Dendritic cell treated with granulocyte-macrophage colony-stimulating factor and Interleukin-4, amounts not matched to agents 40 ng/mL and 50 ng/mL, for 4 days (primary cell): ENCODE data around the gene COL5A1.
"Not testable (repeated sequence)": the region's sequence is repeated elsewhere in the genome, so short reads cannot be mapped to it uniquely, and the experiment has no call there.

Experiments
- H3K27ac Mint-ChIP-seq: one replicate; pipeline ENCODE4 v1.8.0; 2022; ENCODE audit warnings: mild to moderate bottlenecking, mixed read lengths
- H3K27me3 Mint-ChIP-seq: one replicate; pipeline ENCODE4 v1.8.0; 2022; ENCODE audit warnings: mild to moderate bottlenecking, mixed read lengths
- H3K36me3 Mint-ChIP-seq: one replicate; pipeline ENCODE4 v1.8.0; 2022; ENCODE audit warnings: low read depth, mixed read lengths
- H3K4me1 Mint-ChIP-seq: one replicate; pipeline ENCODE4 v1.8.0; 2022; ENCODE audit warnings: low read depth, mixed read lengths
- H3K4me3 Mint-ChIP-seq: one replicate; pipeline ENCODE4 v1.8.0; 2022; ENCODE audit warnings: mild to moderate bottlenecking, moderate library complexity, mixed read lengths
- H3K9me3 Mint-ChIP-seq: one replicate; pipeline ENCODE4 v1.8.0; 2022; ENCODE audit warnings: mixed read lengths
- intact Hi-C: fragments of 100-400 bp; cut with micrococcal nuclease; formaldehyde crosslinking; loops from one replicate; pipeline ENCODE4 v1.15.0; 2022

The COL5A1 gene

DNA sequence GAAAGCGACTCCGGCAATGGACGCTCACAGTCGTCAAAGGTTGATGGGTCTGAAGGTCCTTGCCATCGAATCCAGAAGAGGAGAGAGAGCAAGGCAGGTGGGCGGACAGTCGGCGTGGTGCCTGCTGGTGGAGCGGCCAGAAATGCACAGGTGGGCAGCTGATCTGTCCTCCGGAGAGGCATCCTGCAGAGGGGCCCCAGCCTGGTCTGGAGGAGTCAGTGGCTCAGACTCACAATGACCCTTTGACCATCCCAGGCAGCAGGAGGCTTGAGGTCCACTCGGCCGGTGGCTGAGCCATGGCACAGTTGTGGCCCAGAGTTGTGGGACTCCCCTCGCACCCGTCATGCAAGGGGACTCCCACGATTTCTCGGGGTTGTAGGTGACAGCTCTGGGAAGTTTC lies 204.6 kb downstream of the COL5A1 start:
- Mint-ChIP-seq H3K4me1 (no peaks in the 10 kb centered on the region), H3K4me3 (no peak overlapping the region), H3K27ac (no peak overlapping the region), H3K36me3 (no peaks in the 10 kb centered on the region), H3K27me3 (peaks cover 17% of the 10 kb centered on the region), H3K9me3 (no peaks in the 10 kb centered on the region)
- intact Hi-C loops, result no loop called here

DNA sequence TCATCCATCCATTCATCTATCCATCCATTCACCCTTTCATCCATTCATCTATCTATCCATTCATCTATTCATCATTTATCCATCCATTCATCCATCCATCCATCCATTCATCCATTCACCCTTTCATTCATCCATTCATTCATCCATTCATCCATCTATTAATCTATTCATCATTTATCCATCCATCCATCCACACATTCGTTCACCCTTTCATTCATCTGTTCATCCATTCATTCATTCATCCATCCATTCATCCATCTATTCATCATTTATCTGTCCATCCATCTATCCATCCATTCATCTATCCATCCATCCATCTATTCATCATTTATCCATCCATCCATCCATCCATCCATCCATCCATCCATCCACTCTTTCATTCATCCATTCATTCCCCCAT lies 205.1 kb downstream of the COL5A1 start:
- intact Hi-C loops, result no loop called here
- Mint-ChIP-seq H3K4me1 (no peaks in the 10 kb centered on the region), H3K4me3 (no peak overlapping the region), H3K27me3 (peaks cover 17% of the 10 kb centered on the region), H3K27ac (no peak overlapping the region), H3K9me3 (no peaks in the 10 kb centered on the region), H3K36me3 (no peaks in the 10 kb centered on the region)

GRCh38 chr9:134847138-134847537 lies 205.5 kb downstream of the COL5A1 start:
- intact Hi-C loops, result no loop called here
- Mint-ChIP-seq H3K4me3 (no peak overlapping the region), H3K9me3 (no peaks in the 10 kb centered on the region), H3K4me1 (no peaks in the 10 kb centered on the region), H3K27me3 (peaks cover 14% of the 10 kb centered on the region), H3K27ac (no peak overlapping the region), H3K36me3 (no peaks in the 10 kb centered on the region)

DNA sequence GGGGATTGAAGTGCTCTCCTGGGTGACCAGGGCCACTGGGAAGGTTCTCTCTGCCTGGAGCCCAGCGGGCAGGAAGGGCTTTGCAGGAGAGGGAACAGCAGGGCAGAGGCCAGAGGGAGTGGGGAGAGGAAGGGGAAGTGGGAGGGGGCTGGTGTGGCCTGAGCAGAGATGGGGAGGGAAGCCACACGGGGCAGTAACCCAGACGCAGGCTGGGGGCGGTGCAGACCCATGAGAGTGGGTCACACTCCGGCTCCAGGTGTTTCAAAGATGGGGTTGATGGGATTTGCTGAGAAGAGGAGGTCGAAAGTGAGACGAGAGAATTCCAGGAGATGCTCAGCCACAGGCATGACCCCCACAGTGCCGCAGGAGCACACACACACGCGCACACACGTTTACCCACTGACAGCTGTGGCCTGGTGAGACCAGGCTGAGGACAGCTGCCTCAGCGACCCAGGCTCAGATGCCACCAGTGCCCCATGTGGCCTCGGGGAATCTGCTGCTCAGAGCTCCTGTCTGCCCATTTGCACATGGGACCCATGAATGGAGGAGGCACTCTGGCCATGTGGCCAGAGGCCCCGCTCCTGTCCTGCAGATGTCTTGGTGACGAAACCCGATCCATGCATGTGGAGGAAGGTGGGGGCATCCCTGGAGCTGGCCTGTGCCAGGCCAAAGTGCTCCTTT lies 206.3 kb downstream of the COL5A1 start:
- no peak overlapping the region for H3K4me3 Mint-ChIP-seq
- no peak overlapping the region for H3K27ac Mint-ChIP-seq
- H3K4me1 Mint-ChIP-seq, result no peaks in the 10 kb centered on the region
- no peaks in the 10 kb centered on the region for H3K9me3 Mint-ChIP-seq
- intact Hi-C loops, result no loop called here
- H3K36me3 Mint-ChIP-seq, result no peaks in the 10 kb centered on the region
- peaks cover 14% of the 10 kb centered on the region for H3K27me3 Mint-ChIP-seq

DNA sequence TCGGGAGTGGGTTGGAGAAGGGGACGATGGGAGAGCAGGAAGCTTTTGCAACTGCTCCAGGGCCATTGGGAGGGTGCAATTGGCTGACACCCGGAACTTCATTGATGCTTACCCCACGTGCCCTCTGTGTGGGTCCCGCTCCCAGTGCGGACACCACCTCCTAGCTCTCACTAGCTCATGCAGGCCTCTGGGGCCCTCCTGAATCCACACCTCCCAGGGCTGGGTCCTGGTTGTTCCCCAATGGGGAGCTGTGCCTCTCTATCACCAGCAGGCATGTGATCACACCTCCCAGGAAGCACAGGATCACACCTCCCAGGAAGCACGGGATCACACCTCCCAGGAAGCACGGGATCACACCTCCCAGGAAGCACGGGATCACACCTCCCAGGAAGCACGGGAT lies 206.9 kb downstream of the COL5A1 start:
- no peaks in the 10 kb centered on the region for H3K9me3 Mint-ChIP-seq

GRCh38 chr9:134850611-134851010 lies 209.0 kb downstream of the COL5A1 start:
- H3K9me3 Mint-ChIP-seq, result no peaks in the 10 kb centered on the region

More for the DNA sequence above, 206.9 kb downstream of the COL5A1 start:
- Mint-ChIP-seq H3K36me3 (no peaks in the 10 kb centered on the region), H3K27me3 (peaks cover 11% of the 10 kb centered on the region), H3K4me1 (no peaks in the 10 kb centered on the region), H3K27ac (no peak overlapping the region), H3K4me3 (no peak overlapping the region)
- intact Hi-C loops, result no loop called here

GRCh38 chr9:134851020-134851419 lies 209.4 kb downstream of the COL5A1 start:
- H3K27me3 Mint-ChIP-seq, result peaks cover 25% of the 10 kb centered on the region
- H3K4me3 Mint-ChIP-seq, result no peak overlapping the region
- no peaks in the 10 kb centered on the region for H3K36me3 Mint-ChIP-seq
- no peaks in the 10 kb centered on the region for H3K4me1 Mint-ChIP-seq
- no peaks in the 10 kb centered on the region for H3K9me3 Mint-ChIP-seq
- no peak overlapping the region for H3K27ac Mint-ChIP-seq
- intact Hi-C loops, result no loop called here

More at GRCh38 chr9:134850611-134851010, 209.0 kb downstream of the COL5A1 start:
- Mint-ChIP-seq H3K4me3 (no peak overlapping the region), H3K4me1 (no peaks in the 10 kb centered on the region), H3K27ac (no peak overlapping the region), H3K36me3 (no peaks in the 10 kb centered on the region), H3K27me3 (peaks cover 22% of the 10 kb centered on the region)
- intact Hi-C loops, result no loop called here

- peaks cover 3% of the 10 kb centered on the region for H3K4me1 Mint-ChIP-seq
- no peaks in the 10 kb centered on the region for H3K36me3 Mint-ChIP-seq
- peaks cover 39% of the 10 kb centered on the region for H3K27me3 Mint-ChIP-seq
- no peaks in the 10 kb centered on the region for H3K9me3 Mint-ChIP-seq
- no peak overlapping the region for H3K27ac Mint-ChIP-seq
- intact Hi-C loops, result no loop called here
- H3K4me3 Mint-ChIP-seq, result no peak overlapping the region
Observed at GRCh38 chr9:134852906-134853654, 211.5 kb downstream of the COL5A1 start.

DNA sequence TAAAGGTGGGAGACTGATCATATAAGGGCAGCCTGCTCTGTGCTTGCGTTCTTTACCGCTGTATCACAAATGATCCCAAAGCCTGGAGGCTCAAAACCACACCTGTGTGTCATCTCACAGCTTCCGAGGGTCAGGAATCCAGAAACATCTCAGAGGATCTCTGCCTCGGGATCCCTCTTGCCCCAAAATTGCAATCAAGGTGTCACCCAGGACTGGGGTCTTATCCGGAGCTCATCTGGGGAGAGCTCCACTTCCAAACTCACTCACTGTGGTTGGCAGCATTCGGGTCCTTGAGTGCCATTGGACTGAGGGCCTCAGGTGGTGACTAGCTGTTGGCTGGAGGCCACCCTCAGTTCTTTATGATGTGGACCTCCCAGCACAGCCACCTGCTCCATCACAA lies 212.3 kb downstream of the COL5A1 start:
- H3K4me3 Mint-ChIP-seq, result no peak overlapping the region
- H3K36me3 Mint-ChIP-seq, result no peaks in the 10 kb centered on the region
- intact Hi-C loops, result no loop called here
- H3K27ac Mint-ChIP-seq, result no peak overlapping the region
- H3K4me1 Mint-ChIP-seq, result peaks cover 10% of the 10 kb centered on the region
- no peaks in the 10 kb centered on the region for H3K9me3 Mint-ChIP-seq
- peaks cover 45% of the 10 kb centered on the region for H3K27me3 Mint-ChIP-seq

DNA sequence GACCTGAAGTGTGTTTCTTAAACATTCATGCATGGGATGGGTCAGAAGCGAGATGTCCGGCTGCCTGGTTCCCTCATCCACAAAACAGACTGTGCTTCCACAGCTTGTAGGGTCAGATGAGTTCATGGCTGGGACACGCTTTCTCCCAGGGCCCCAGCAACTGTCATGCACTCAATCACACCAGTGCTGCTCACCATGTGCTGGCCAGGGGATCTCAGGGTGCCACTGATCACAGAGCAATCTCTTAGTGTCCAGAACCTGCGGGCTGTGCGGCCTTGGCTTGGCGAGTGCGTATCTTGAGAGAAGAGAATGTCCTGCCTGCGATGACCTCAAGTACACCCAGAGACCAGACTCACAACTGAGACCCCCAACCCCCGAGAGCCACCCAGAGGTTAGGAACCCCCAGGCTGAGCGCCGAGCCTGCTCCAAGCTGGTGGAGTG lies 213.0 kb downstream of the COL5A1 start:
- H3K27me3 Mint-ChIP-seq, result peaks cover 47% of the 10 kb centered on the region
- no peak overlapping the region for H3K4me3 Mint-ChIP-seq
- H3K4me1 Mint-ChIP-seq, result peaks cover 10% of the 10 kb centered on the region
- intact Hi-C loops, result no loop called here
- no peaks in the 10 kb centered on the region for H3K9me3 Mint-ChIP-seq
- H3K36me3 Mint-ChIP-seq, result no peaks in the 10 kb centered on the region
- no peak overlapping the region for H3K27ac Mint-ChIP-seq

DNA sequence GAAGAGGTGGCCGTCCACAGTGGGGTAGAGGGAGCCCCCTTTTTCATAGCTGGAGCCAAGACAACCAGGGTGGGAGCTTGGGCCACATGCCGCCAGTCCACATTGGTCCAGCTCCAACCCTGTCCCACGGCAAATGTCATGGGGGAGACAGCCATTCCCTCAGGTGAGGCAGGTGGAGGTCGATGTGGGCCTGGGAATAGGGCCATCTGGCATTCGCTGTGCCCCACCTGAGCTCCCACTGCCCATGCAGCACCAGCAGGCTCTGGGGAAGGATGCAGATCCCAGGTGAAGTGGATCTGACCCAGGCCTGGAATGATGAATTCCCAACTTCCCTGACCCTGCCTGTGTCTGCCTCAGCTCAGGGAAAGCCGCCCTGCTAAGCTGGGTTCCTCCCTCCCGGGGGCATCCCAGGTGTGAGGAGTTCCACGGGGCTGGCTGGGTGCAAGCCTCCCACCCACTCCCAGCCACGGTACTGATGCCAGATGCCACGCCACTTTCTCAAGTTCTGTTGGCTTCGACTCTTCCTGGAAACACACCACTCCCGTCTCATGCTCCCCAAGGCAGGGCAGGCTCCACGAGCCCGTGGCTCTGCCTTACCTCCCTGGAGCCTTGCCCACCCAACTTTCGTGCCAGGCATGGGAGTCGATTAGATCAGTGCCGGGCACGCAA lies 213.8 kb downstream of the COL5A1 start:
- H3K27me3 Mint-ChIP-seq, result peaks cover 54% of the 10 kb centered on the region
- H3K4me3 Mint-ChIP-seq, result no peak overlapping the region
- peaks cover 10% of the 10 kb centered on the region for H3K4me1 Mint-ChIP-seq
- no peak overlapping the region for H3K27ac Mint-ChIP-seq
- H3K36me3 Mint-ChIP-seq, result no peaks in the 10 kb centered on the region
- intact Hi-C loops, result no loop called here
- no peaks in the 10 kb centered on the region for H3K9me3 Mint-ChIP-seq

GRCh38 chr9:134855900-134856377 lies 214.3 kb downstream of the COL5A1 start:
- Mint-ChIP-seq H3K9me3 (no peaks in the 10 kb centered on the region), H3K27me3 (peaks cover 57% of the 10 kb centered on the region), H3K27ac (no peak overlapping the region), H3K36me3 (no peaks in the 10 kb centered on the region), H3K4me3 (no peak overlapping the region), H3K4me1 (peaks cover 10% of the 10 kb centered on the region)
- intact Hi-C loops, result no loop called here

DNA sequence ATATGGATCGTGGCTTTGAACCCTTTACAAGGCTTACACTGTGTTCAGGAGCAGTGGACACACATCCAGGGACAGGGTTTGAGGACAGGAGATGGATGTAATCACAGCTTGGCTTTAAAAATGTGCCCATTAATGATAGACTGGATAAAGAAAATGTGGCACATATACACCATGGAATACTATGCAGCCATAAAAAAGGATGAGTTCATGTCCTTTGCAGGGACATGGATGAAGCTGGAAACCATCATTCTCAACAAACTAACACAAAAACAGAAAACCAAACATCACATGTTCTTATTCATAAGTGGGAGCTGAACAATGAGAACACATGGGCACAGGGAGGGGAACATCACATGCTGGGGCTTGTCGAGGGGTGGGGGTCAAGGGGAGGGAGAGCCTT lies 215.8 kb downstream of the COL5A1 start:
- H3K36me3 Mint-ChIP-seq, intact Hi-C loops, H3K27ac Mint-ChIP-seq, H3K4me3 Mint-ChIP-seq, H3K9me3 Mint-ChIP-seq: not testable (repeated sequence)
- H3K4me1 Mint-ChIP-seq, result peaks cover 16% of the 10 kb centered on the region
- peaks cover 66% of the 10 kb centered on the region for H3K27me3 Mint-ChIP-seq
